AG04450 (cell line): Measurements from ENCODE around the gene TBCC. TPM values are rescaled to one million over a fixed set of nuclear protein-coding genes. Genes with fewer than 3 reads are reported as not detected.
"Not testable (repeated sequence)": the region's sequence is repeated elsewhere in the genome, so short reads cannot be mapped to it uniquely, and the experiment has no call there.

Experiments used
- CTCF ChIA-PET: fragments of 300-600, 350-600 bp; formaldehyde crosslinking; extraction: SDS; loops from one replicate; lab custom pipeline; 2022; ENCODE audit warnings: antibody characterized with exemption, inconsistent platforms; lab: Charles Lee
- POLR2A ChIA-PET: fragments of 350-600 bp; formaldehyde crosslinking; extraction: SDS; loops from one replicate; lab custom pipeline; 2021; ENCODE audit warnings: antibody characterized with exemption, inconsistent platforms; lab: Yijun Ruan, JAX
- DNase-seq: peaks from one replicate; pipeline ENCODE4 v3.0.0-alpha.2; 2011; ENCODE audit warnings: low read depth, low spot score
- H3K27ac ChIP-seq: one replicate; pipeline ENCODE4 v1.5.1; 2012; ENCODE audit warnings: low read depth, low read length, control low read depth
- H3K27me3 ChIP-seq: one replicate; pipeline ENCODE4 v1.6.0; 2012; ENCODE audit warnings: low read length; ENCODE audit not compliant: control insufficient read depth, insufficient read depth
- H3K4me3 ChIP-seq: 2 replicates; pipeline ENCODE4 v1.5.1; 2011; ENCODE audit warnings: mild to moderate bottlenecking, low read depth, low read length, control low read depth
- H3K9me3 ChIP-seq: 2 replicates; pipeline ENCODE4 v1.5.1; 2012; ENCODE audit warnings: low read length; ENCODE audit not compliant: control insufficient read depth, insufficient read depth
- polyA plus RNA-seq: library from polyadenylated mRNA; depleted of rRNA; stranded (reverse); fragments of >200 nt; gene quantifications from 2 replicates; pipeline ENCODE4 v1.2.3, GENCODE V29; 2011
- TF ChIP-seq, protein P1 (sequence below): IDR thresholded peaks from 2 replicates; pipeline ENCODE4 v1.5.1; 2011; ENCODE audit warnings: low read depth, low read length, control low read depth, inconsistent platforms

The TBCC gene
- polyA plus RNA-seq, 1 experiment = 19.6 TPM

DNA sequence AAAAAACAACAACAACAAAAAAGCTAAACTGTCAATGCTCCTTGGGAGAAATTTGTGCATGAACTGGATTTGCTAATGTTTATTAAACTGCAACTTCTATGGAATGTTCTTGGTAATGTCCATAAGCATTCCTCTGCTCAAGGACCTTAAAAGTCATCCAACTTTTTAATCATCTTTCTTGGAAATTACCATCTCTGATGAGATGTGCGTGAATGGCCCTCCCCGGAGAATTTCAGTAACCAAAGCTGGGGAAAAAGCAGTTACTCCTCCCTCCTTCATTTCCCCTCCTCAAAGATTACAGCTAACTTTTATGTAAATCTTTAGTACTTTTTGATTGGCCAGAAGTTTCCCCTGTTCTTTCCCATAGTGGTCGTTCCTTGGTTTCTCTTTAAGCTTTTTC is 5.2 kb downstream of the TBCC start:
- ChIA-PET CTCF (interaction anchor here (0.6 to 2.7 kb wide), 4 partner anchors 10 to 128 kb away, joined by 3 to 18 read pairs (median 5); no protein-coding TSS in a partner anchor), POLR2A (interaction anchor here (0.6 kb wide), 1 partner anchor 451 kb away, joined by 4 read pairs; no protein-coding TSS in a partner anchor)
- peaks cover 4% of the 10 kb centered on the region for H3K27me3 ChIP-seq
- TF ChIP-seq, protein P1, sequence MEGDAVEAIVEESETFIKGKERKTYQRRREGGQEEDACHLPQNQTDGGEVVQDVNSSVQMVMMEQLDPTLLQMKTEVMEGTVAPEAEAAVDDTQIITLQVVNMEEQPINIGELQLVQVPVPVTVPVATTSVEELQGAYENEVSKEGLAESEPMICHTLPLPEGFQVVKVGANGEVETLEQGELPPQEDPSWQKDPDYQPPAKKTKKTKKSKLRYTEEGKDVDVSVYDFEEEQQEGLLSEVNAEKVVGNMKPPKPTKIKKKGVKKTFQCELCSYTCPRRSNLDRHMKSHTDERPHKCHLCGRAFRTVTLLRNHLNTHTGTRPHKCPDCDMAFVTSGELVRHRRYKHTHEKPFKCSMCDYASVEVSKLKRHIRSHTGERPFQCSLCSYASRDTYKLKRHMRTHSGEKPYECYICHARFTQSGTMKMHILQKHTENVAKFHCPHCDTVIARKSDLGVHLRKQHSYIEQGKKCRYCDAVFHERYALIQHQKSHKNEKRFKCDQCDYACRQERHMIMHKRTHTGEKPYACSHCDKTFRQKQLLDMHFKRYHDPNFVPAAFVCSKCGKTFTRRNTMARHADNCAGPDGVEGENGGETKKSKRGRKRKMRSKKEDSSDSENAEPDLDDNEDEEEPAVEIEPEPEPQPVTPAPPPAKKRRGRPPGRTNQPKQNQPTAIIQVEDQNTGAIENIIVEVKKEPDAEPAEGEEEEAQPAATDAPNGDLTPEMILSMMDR = no peak
- DNase-seq = no peak
- H3K9me3 ChIP-seq = no peaks in the 10 kb centered on the region; the same call in 1 of the 2 replicates
- H3K27ac ChIP-seq = no peak overlapping the region
- no peak overlapping the region for H3K4me3 ChIP-seq

DNA sequence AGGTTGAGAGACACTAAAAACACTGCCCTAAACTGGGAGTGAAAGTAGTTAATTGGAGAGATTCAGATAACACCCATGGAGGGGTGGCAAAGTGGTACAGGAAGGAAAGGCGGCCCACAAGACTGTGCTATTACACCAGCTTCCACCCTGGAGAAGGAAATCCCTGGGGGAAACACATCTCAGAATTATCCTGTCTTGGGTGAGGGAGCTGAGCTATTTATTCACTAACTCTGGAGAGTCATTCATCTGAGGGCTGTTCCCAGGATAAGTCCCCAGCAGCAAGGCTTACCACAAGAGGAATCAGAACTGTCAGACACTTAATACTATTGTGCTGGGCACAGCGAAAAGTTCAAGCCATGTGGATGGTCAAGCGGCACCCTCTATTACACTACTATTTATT is 9.9 kb downstream of the TBCC start:
- CTCF ChIA-PET = no interaction called here
- TF ChIP-seq, protein P1 = no peak
- H3K27me3 ChIP-seq = peaks cover 4% of the 10 kb centered on the region
- POLR2A ChIA-PET = no interaction called here
- no peak overlapping the region for H3K4me3 ChIP-seq
- DNase-seq = no peak
- peaks cover 9% of the 10 kb centered on the region for H3K9me3 ChIP-seq
- H3K27ac ChIP-seq = no peak overlapping the region

DNA sequence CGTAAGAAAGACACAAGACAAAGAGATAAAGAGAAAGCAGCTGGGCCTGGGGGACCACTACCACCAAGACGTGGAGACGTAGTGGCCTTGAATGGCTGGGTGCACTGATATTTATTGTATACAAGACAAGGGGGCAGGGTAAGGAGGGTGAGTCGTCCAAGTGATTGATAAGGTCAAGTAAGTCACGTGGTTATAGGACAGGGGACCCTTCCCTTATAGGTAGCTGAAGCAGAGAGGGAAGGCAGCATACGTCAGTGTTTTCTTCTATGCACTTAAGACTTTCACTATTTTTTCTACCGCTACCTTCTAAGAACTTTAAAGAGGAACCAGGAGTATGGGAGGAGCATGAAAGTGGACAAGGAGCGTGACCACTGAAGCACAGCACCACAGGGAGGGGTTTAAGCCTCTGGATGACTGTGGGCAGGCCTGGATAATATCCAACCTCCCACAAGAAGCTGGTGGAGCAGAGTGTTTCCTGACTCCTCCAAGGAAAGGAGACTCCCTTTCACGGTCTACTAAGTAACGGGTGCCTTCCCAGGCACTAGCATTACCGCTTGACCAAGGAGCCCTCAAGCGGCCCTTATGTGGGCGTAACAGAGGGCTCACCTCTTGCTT is 11.9 kb downstream of the TBCC start:
- H3K27ac ChIP-seq, H3K4me3 ChIP-seq, H3K9me3 ChIP-seq, DNase-seq, CTCF ChIA-PET, H3K27me3 ChIP-seq, POLR2A ChIA-PET: not testable (repeated sequence)

DNA sequence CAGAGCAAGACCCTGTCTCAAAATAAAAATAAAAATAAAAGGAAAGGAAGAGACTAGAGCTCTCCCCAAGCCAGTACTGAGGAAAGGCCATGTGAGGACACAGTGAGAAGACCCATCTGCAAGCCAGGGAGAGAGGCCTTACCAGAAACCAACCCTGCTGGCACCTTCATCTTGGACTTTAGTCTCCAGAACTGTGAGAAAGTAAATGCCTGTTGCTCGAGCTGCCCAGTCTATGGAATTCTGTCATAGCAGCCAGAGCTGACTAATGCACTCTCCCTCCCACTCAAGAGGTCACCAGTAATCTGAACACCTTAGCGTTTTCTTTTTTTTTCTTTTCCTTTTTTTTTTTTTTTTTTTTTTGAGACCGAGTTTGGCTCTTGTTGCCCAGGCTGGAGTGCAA is 16.2 kb downstream of the TBCC start:
- ChIA-PET CTCF (interaction anchor here (0.5 to 1.7 kb wide), 8 partner anchors 10 to 514 kb away, joined by 3 to 6 read pairs (median 4); no protein-coding TSS in a partner anchor), POLR2A (interaction anchor here (1.4 kb wide), 1 partner anchor 53 kb away, joined by 17 read pairs; the partner anchor contains the start of gene BICRAL)
- H3K27ac ChIP-seq = no peak overlapping the region
- H3K27me3 ChIP-seq = no peaks in the 10 kb centered on the region
- DNase-seq = no peak
- TF ChIP-seq, protein P1 = no peak
- H3K4me3 ChIP-seq = no peak overlapping the region
- H3K9me3 ChIP-seq = peaks cover 11% of the 10 kb centered on the region

DNA sequence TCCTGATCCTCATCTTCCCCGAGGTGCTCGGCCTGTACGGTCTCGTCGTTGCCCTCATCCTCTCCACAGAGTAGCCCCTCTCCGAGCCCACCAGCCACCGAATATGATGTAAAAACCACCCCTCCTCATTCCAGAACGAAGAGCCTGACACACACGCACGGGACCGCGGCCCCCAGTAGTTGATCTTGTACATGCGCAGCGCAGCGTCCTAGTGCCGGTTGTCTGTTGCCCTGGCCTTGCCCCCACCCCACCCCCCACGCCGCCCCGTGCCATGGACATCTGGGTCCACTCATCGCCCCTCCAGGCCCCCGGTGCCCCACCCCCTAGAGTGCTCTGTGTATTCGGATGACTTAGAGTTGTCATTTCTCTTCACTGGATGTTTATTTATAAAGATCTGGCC is 18.3 kb downstream of the TBCC start:
- DNase-seq = no peak
- no peaks in the 10 kb centered on the region for H3K27me3 ChIP-seq
- POLR2A ChIA-PET = interaction anchor here (0.7 to 2.8 kb wide), 5 partner anchors 17 to 55 kb away, joined by 3 to 17 read pairs (median 3); partner anchors contain the start of genes BICRAL and TBCC
- peak overlapping the region; percentile 31 for H3K4me3 ChIP-seq
- CTCF ChIA-PET = interaction anchor here (0.8 to 4.2 kb wide), 9 partner anchors 10 to 180 kb away, joined by 3 to 57 read pairs (median 7); no protein-coding TSS in a partner anchor
- peaks cover 11% of the 10 kb centered on the region for H3K9me3 ChIP-seq
- TF ChIP-seq, protein P1 = no peak
- H3K27ac ChIP-seq = peak overlapping the region; percentile 40
